Measurements from ENCODE around the gene ZNF487. TPM values are rescaled to one million over a fixed set of nuclear protein-coding genes. Genes with fewer than 3 reads are reported as not detected.

Gene ZNF487
- total RNA-seq, 2 experiments from 2014 or later: 3.3 to 3.4 TPM

DNA sequence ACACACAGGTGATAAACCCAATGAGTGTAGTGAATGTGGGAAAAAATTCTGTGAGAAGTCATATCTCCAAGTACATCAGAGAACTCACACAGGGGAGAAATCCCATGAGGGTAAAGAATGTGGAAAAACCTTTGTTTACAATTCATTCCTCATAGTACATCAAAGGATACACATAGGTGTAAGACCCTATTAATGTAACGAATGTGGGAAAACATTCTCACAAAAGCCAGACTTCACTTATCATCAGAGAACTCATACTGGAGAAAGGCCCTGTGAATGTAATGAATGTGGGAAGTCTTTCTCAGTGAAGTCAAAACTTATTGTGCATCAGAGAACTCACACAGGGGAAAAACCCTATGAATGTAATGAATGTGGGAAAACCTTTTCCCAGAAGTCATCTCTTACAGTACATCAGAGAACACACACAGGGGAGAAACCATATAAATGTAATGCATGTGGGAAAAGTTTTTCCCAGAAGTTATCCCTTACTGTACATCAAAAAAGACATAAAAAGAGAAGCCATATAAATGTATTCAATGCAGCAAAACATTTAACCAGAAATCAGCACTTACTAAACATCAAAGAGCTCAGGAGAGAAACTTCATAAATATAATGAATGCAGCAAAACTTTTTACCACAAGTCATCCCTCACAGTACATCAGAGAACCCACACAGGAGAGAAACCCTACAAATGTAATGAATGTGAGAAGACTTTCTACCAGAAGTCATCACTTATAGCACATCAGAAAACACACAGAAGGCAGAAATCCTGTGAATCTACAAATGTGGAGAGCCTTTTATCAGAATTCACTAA is 87.7 kb downstream of the ZNF487 start:
- Mint-ChIP-seq H3K27me3 (no peaks in the 10 kb centered on the region), H3K36me3 (peaks cover 2% of the 10 kb centered on the region), H3K4me1 (no peaks in the 10 kb centered on the region), H3K4me3 (no peak overlapping the region), H3K9me3 (peaks cover 43% of the 10 kb centered on the region), H3K27ac (no peak overlapping the region)
- ATAC-seq (ENCODE audit: low read depth): no peak
- DNase-seq: no peak
- POLR2A ChIA-PET: no interaction called here

Other genes with a start within 250 kb of the ZNF487 start
- 1 to 10 TPM; 4.4 to 4.9 TPM for gene RASGEF1A, start 170.0 kb upstream of the ZNF487 start, total RNA-seq
- not detected for gene FXYD4, start 65.5 kb upstream of the ZNF487 start, total RNA-seq
- gene HNRNPF, start 27.9 kb upstream of the ZNF487 start, total RNA-seq: 100 to 1,000 TPM; 347 to 351 TPM
- 1 to 10 TPM; 1.8 to 2.1 TPM for gene ZNF239, start 137.5 kb downstream of the ZNF487 start, total RNA-seq
- gene ZNF485, start 169.3 kb downstream of the ZNF487 start, total RNA-seq: 1 to 10 TPM; 6.5 to 6.6 TPM
- 10 to 100 TPM; 26.0 to 26.9 TPM for gene ZNF32, start 211.8 kb downstream of the ZNF487 start, total RNA-seq

Data from activated naive CD8-positive, alpha-beta T cell treated with anti-CD3 and anti-CD28 coated beads, Interleukin-2, amount 10 ng/mL, durations not matched to agents 7 days and 5 days (primary cell).